ENCODE data around the gene DCLK2.
"Not testable (repeated sequence)": the region's sequence is repeated elsewhere in the genome, so short reads cannot be mapped to it uniquely, and the experiment has no call there.

Gene DCLK2

GRCh38 chr4:150178161-150178560 is 99.9 kb downstream of the DCLK2 start:
- Histone ChIP-seq H3K4me3 (IDR thresholded peaks at IDR 0.05; ENCODE audit: insufficient read depth, low read depth, low read length) (no peak overlapping the region), H3K27me3 (ENCODE audit: insufficient read depth, low read depth) (no peaks in the 10 kb centered on the region), H2AFZ (ENCODE audit: low read depth) (no peak overlapping the region), H3K9ac (no peak overlapping the region), H3K36me3 (ENCODE audit: insufficient read depth) (no peaks in the 10 kb centered on the region), H3K27ac (no peak overlapping the region), H3K79me2 (ENCODE audit: insufficient read depth, low read depth) (no peaks in the 10 kb centered on the region), H3K4me2 (no peak overlapping the region), H4K20me1 (ENCODE audit: insufficient read depth) (no peaks in the 10 kb centered on the region), H3K4me1 (ENCODE audit: low read depth, poor library complexity, severe bottlenecking) (no peaks in the 10 kb centered on the region)
- TF ChIP-seq, protein P1, sequence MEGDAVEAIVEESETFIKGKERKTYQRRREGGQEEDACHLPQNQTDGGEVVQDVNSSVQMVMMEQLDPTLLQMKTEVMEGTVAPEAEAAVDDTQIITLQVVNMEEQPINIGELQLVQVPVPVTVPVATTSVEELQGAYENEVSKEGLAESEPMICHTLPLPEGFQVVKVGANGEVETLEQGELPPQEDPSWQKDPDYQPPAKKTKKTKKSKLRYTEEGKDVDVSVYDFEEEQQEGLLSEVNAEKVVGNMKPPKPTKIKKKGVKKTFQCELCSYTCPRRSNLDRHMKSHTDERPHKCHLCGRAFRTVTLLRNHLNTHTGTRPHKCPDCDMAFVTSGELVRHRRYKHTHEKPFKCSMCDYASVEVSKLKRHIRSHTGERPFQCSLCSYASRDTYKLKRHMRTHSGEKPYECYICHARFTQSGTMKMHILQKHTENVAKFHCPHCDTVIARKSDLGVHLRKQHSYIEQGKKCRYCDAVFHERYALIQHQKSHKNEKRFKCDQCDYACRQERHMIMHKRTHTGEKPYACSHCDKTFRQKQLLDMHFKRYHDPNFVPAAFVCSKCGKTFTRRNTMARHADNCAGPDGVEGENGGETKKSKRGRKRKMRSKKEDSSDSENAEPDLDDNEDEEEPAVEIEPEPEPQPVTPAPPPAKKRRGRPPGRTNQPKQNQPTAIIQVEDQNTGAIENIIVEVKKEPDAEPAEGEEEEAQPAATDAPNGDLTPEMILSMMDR (conservative IDR thresholded peaks at IDR 0.05; ENCODE audit: low read depth, low read length): no peak

- no peak overlapping the region for H2AFZ ChIP-seq (ENCODE audit: low read depth)
- no peak overlapping the region for H3K4me2 ChIP-seq
- no peak overlapping the region for H3K27ac ChIP-seq
- H3K4me3 ChIP-seq (IDR thresholded peaks at IDR 0.05; ENCODE audit: insufficient read depth, low read depth, low read length): no peak overlapping the region
- H3K36me3 ChIP-seq (ENCODE audit: insufficient read depth): no peaks in the 10 kb centered on the region
- no peak overlapping the region for H3K9ac ChIP-seq
- TF ChIP-seq, protein P1 (conservative IDR thresholded peaks at IDR 0.05; ENCODE audit: low read depth, low read length): no peak
- no peaks in the 10 kb centered on the region for H3K27me3 ChIP-seq (ENCODE audit: insufficient read depth, low read depth)
- no peaks in the 10 kb centered on the region for H3K4me1 ChIP-seq (ENCODE audit: low read depth, poor library complexity, severe bottlenecking)
- H4K20me1 ChIP-seq (ENCODE audit: insufficient read depth): no peaks in the 10 kb centered on the region
- no peaks in the 10 kb centered on the region for H3K79me2 ChIP-seq (ENCODE audit: insufficient read depth, low read depth)
Observed at GRCh38 chr4:150181536-150181935, 103.3 kb downstream of the DCLK2 start.

DNA sequence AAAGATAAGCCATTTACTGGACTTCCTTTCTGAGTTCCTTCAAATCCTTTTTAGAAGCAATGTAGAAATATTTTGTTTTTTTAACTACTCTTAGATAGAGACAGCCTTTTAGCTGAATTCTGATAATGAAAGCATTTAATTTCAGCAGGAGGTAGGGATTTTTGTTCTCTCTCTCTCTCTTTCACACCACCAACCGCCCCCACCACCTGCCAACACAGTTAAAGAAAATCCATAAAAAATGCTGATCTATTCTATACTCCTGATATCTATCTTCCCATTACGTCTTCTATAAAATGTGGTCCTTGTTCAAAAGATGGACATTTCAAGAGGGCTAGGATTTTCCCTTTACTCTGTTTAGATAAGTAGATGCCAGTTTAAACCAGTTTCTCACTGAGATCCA is 104.5 kb downstream of the DCLK2 start:
- H3K9ac ChIP-seq: no peak overlapping the region
- TF ChIP-seq, protein P1 (conservative IDR thresholded peaks at IDR 0.05; ENCODE audit: low read depth, low read length): no peak
- H3K36me3 ChIP-seq (ENCODE audit: insufficient read depth): no peaks in the 10 kb centered on the region
- H3K27me3 ChIP-seq (ENCODE audit: insufficient read depth, low read depth): no peaks in the 10 kb centered on the region
- H3K27ac ChIP-seq: no peak overlapping the region
- no peak overlapping the region for H2AFZ ChIP-seq (ENCODE audit: low read depth)
- H4K20me1 ChIP-seq (ENCODE audit: insufficient read depth): no peaks in the 10 kb centered on the region
- H3K4me2 ChIP-seq: no peak overlapping the region
- no peaks in the 10 kb centered on the region for H3K79me2 ChIP-seq (ENCODE audit: insufficient read depth, low read depth)
- no peak overlapping the region for H3K4me3 ChIP-seq (IDR thresholded peaks at IDR 0.05; ENCODE audit: insufficient read depth, low read depth, low read length)
- H3K4me1 ChIP-seq (ENCODE audit: low read depth, poor library complexity, severe bottlenecking): no peaks in the 10 kb centered on the region

- H3K9ac ChIP-seq; H4K20me1 ChIP-seq (ENCODE audit: insufficient read depth); H3K36me3 ChIP-seq (ENCODE audit: insufficient read depth); H3K4me3 ChIP-seq (IDR thresholded peaks at IDR 0.05; ENCODE audit: insufficient read depth, low read depth, low read length); H2AFZ ChIP-seq (ENCODE audit: low read depth); H3K79me2 ChIP-seq (ENCODE audit: insufficient read depth, low read depth); H3K27me3 ChIP-seq (ENCODE audit: insufficient read depth, low read depth); H3K4me2 ChIP-seq; H3K4me1 ChIP-seq (ENCODE audit: low read depth, poor library complexity, severe bottlenecking); H3K27ac ChIP-seq: not testable (repeated sequence)
Observed at GRCh38 chr4:150185033-150185432, 106.8 kb downstream of the DCLK2 start.

GRCh38 chr4:150192986-150193385 is 114.7 kb downstream of the DCLK2 start:
- Histone ChIP-seq H3K79me2 (ENCODE audit: insufficient read depth, low read depth) (no peaks in the 10 kb centered on the region), H3K4me3 (IDR thresholded peaks at IDR 0.05; ENCODE audit: insufficient read depth, low read depth, low read length) (no peak overlapping the region), H3K4me1 (ENCODE audit: low read depth, poor library complexity, severe bottlenecking) (peaks cover 8% of the 10 kb centered on the region), H3K9ac (no peak overlapping the region), H3K36me3 (ENCODE audit: insufficient read depth) (no peaks in the 10 kb centered on the region), H3K27ac (no peak overlapping the region), H4K20me1 (ENCODE audit: insufficient read depth) (no peaks in the 10 kb centered on the region), H3K4me2 (no peak overlapping the region), H2AFZ (ENCODE audit: low read depth) (no peak overlapping the region), H3K27me3 (ENCODE audit: insufficient read depth, low read depth) (no peaks in the 10 kb centered on the region)
- TF ChIP-seq, protein P1 (conservative IDR thresholded peaks at IDR 0.05; ENCODE audit: low read depth, low read length): no peak

DNA sequence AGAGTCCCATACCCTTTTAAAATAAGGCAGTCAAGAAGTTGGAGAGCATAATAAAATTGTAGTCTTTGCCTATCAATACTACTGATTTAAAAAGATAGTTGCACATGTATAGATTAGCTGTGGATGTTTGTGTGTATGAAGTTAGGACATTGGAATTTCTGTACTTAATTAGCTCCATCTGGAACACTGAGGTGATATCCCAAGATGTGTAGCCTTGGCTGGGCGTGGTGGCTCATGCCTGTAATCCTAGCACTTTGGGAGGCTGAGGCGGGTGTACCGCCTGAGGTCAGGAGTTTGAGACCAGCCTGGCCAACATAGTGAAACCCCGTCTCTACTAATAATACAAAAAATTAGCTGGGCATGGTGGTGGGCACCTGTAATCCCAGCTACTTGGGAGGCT is 119.0 kb downstream of the DCLK2 start:
- not testable (repeated sequence) for H3K36me3 ChIP-seq (ENCODE audit: insufficient read depth); H2AFZ ChIP-seq (ENCODE audit: low read depth); H3K4me1 ChIP-seq (ENCODE audit: low read depth, poor library complexity, severe bottlenecking); H3K79me2 ChIP-seq (ENCODE audit: insufficient read depth, low read depth); H3K4me2 ChIP-seq; H3K9ac ChIP-seq; H4K20me1 ChIP-seq (ENCODE audit: insufficient read depth); H3K4me3 ChIP-seq (IDR thresholded peaks at IDR 0.05; ENCODE audit: insufficient read depth, low read depth, low read length); H3K27me3 ChIP-seq (ENCODE audit: insufficient read depth, low read depth); H3K27ac ChIP-seq
